ENCODE data around the gene MED17.

MED17 gene

DNA sequence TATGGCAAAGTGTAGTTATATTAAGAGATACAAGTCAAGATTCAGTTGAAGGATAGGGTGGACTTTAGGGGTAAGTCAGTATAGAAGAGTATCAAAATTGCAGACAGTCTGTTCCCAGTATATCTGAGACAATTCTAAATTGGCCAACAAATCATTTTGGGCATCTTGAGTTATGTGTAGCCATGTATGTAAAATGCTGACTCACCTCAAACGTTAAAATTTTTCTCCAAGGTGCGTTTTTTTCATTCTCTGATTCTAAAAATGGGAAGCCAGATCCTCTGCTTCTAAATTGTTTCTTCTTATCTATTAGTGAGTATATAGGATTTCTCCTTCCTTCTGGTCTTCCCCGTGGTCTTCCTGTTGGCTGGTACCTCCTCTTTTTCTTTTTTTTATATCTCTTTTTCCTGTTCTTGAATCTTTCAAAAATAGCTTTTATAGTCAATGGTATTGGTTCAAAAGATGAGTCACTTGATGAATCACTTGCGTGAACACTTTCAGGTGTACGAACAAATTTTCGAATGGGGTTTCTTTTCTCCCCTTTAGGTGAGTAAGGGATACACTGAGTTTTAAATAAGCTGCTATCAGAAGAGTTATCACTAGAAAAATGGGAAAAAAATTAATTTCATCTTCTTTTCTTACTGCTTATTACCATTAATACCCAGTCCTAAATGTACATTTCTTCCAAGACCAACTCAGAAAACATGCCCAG lies 46.0 kb upstream of the MED17 start:
- Histone ChIP-seq H3K4me2 (ENCODE audit: low read length) (no peak overlapping the region), H3K9me3 (ENCODE audit: control insufficient read depth, low read length) (no peaks in the 10 kb centered on the region), H3K27me3 (ENCODE audit: control insufficient read depth, insufficient read depth, low read length) (no peaks in the 10 kb centered on the region), H3K4me3 (ENCODE audit: low read depth, low read length) (no peak overlapping the region), H3K79me2 (peaks cover 6% of the 10 kb centered on the region), H2AFZ (no peak overlapping the region), H3K4me1 (peaks cover 8% of the 10 kb centered on the region), H3K36me3 (ENCODE audit: control insufficient read depth, insufficient read depth, low read length) (no peaks in the 10 kb centered on the region), H3K27ac (no peak overlapping the region), H3K9ac (no peak overlapping the region)
- TF ChIP-seq, protein P1, sequence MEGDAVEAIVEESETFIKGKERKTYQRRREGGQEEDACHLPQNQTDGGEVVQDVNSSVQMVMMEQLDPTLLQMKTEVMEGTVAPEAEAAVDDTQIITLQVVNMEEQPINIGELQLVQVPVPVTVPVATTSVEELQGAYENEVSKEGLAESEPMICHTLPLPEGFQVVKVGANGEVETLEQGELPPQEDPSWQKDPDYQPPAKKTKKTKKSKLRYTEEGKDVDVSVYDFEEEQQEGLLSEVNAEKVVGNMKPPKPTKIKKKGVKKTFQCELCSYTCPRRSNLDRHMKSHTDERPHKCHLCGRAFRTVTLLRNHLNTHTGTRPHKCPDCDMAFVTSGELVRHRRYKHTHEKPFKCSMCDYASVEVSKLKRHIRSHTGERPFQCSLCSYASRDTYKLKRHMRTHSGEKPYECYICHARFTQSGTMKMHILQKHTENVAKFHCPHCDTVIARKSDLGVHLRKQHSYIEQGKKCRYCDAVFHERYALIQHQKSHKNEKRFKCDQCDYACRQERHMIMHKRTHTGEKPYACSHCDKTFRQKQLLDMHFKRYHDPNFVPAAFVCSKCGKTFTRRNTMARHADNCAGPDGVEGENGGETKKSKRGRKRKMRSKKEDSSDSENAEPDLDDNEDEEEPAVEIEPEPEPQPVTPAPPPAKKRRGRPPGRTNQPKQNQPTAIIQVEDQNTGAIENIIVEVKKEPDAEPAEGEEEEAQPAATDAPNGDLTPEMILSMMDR (IDR thresholded peaks at IDR 0.05) = no peak

DNA sequence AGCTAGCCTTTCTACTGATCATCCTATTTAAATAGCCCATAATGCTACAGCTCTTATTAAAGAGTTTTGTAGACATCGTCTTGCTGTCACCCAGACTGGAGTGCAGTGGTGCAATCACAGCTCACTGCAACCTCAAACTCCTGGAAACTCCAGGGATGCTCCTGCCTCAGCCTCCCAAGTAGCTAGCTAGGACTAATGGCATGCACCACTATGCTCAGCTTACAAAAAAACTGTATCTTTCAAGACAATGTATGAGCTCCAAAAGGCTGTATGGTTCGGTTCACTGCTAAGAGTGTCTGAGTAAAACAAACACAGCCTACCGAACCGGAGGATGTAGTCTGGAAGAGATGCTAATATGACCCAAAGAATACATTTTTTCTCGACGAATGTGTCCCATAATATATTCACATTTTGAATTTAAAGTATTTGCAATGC lies 45.4 kb upstream of the MED17 start:
- Histone ChIP-seq H3K27ac (no peak overlapping the region), H3K27me3 (ENCODE audit: control insufficient read depth, insufficient read depth, low read length) (no peaks in the 10 kb centered on the region), H3K4me1 (peaks cover 8% of the 10 kb centered on the region), H3K4me3 (ENCODE audit: low read depth, low read length) (no peak overlapping the region), H3K9ac (no peak overlapping the region), H3K79me2 (peaks cover 6% of the 10 kb centered on the region), H3K4me2 (ENCODE audit: low read length) (no peak overlapping the region), H3K36me3 (ENCODE audit: control insufficient read depth, insufficient read depth, low read length) (no peaks in the 10 kb centered on the region), H2AFZ (no peak overlapping the region), H3K9me3 (ENCODE audit: control insufficient read depth, low read length) (no peaks in the 10 kb centered on the region)
- TF ChIP-seq, protein P1 (IDR thresholded peaks at IDR 0.05) = no peak

DNA sequence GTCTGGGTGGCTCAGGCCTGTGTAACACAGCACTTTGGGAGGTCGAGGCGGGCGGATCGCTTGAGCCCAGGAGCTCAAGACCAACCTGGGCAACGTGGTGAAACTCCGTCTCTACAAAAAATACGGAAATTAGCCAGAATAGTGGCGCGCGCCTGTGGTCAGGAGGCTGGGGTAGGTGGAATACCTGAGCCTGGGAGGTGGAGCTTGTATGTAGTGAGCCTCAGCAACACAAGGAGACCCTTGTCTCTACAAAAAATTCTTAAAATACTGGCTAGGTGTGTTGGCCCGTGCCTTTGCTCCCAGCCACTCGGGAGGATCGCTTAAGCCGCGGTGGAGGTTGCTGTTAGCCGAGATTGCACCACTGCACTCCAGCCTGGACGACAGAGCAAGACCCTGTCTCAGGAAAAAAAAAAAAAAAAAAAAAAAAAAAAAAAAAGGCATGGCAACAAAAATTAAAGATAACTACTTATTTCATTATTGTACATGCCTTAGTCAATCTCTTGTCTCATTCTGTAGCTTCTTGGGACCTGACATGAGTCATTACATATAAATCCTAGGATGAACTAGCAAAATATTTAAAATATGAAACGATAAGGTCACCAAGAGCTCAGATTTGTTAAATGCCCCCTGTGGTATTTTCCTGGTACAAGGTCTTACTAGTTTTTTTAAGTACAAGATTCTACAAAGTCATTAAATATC lies 43.9 kb upstream of the MED17 start:
- H2AFZ ChIP-seq = no peak overlapping the region
- peak overlapping the region; percentile 73 for H3K4me2 ChIP-seq (ENCODE audit: low read length)
- peaks cover 6% of the 10 kb centered on the region for H3K79me2 ChIP-seq
- H3K4me1 ChIP-seq = peaks cover 8% of the 10 kb centered on the region
- H3K4me3 ChIP-seq (ENCODE audit: low read depth, low read length) = peak overlapping the region; percentile 87
- H3K9me3 ChIP-seq (ENCODE audit: control insufficient read depth, low read length) = no peaks in the 10 kb centered on the region
- no peaks in the 10 kb centered on the region for H3K36me3 ChIP-seq (ENCODE audit: control insufficient read depth, insufficient read depth, low read length)
- no peaks in the 10 kb centered on the region for H3K27me3 ChIP-seq (ENCODE audit: control insufficient read depth, insufficient read depth, low read length)
- no peak overlapping the region for H3K9ac ChIP-seq
- TF ChIP-seq, protein P1 (IDR thresholded peaks at IDR 0.05) = no peak
- no peak overlapping the region for H3K27ac ChIP-seq

DNA sequence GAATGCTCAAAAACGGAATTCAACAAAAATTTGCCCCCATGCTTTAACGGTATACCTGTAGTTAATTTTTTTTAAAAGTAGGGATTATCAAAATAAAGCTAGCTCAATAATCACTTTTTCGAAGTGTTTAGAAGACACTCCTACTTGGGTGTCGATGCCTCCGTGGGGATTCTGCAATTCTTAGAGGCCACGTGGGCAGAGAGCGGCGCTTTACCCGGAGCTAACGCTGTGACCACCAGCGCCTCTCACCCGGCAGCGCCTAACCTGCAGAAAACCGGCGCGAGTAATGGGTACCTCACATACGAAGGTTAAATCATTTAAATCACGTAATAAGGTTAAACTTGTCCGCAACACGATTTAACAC lies 43.4 kb upstream of the MED17 start:
- TF ChIP-seq, protein P1 (IDR thresholded peaks at IDR 0.05) = no peak
- Histone ChIP-seq H3K4me3 (ENCODE audit: low read depth, low read length) (peak overlapping the region; percentile 87), H3K9ac (no peak overlapping the region), H3K4me1 (peaks cover 8% of the 10 kb centered on the region), H2AFZ (peak overlapping the region; percentile 89), H3K4me2 (ENCODE audit: low read length) (peak overlapping the region; percentile 73), H3K27ac (peak overlapping the region; percentile 88), H3K27me3 (ENCODE audit: control insufficient read depth, insufficient read depth, low read length) (no peaks in the 10 kb centered on the region), H3K36me3 (ENCODE audit: control insufficient read depth, insufficient read depth, low read length) (no peaks in the 10 kb centered on the region), H3K9me3 (ENCODE audit: control insufficient read depth, low read length) (no peaks in the 10 kb centered on the region), H3K79me2 (peaks cover 6% of the 10 kb centered on the region)

All from parathyroid adenoma (tissue), 2 donors.